Esophagus muscularis mucosa (tissue), 3 donors: ENCODE measurements around the gene PLCG2.

ENCODE experiments used
- POLR2A ChIP-seq: fragments of 450-650 bp; IDR thresholded peaks from one replicate; pipeline ENCODE4 v1.6.1; 2017; ENCODE audit warnings: antibody characterized with exemption, moderate library complexity, mild to moderate bottlenecking, low read depth
- POLR2AphosphoS5 ChIP-seq, 2 donors: sonication (generic); formaldehyde crosslinking; IDR thresholded peaks; one replicate each; pipeline ENCODE4 v1.6.1; 2017; ENCODE audit warnings: antibody characterized with exemption in 2 of 2
- TF ChIP-seq, protein P1 (sequence below), 3 experiments: fragments of 200-600 bp in 2 of 3; fragments of 450-650 bp in 1 of 3; sonication (generic) in 2 of 3; IDR thresholded peaks; one replicate each; pipeline ENCODE4 v1.5.1; 2017 to 2019; ENCODE audit warnings: antibody characterized with exemption in 3 of 3, mild to moderate bottlenecking in 2 of 3, moderate library complexity in 1 of 3

- TF ChIP-seq POLR2AphosphoS5 (IDR thresholded peaks at IDR 0.05) (no peak), POLR2A (no peak)
- TF ChIP-seq, protein P1, sequence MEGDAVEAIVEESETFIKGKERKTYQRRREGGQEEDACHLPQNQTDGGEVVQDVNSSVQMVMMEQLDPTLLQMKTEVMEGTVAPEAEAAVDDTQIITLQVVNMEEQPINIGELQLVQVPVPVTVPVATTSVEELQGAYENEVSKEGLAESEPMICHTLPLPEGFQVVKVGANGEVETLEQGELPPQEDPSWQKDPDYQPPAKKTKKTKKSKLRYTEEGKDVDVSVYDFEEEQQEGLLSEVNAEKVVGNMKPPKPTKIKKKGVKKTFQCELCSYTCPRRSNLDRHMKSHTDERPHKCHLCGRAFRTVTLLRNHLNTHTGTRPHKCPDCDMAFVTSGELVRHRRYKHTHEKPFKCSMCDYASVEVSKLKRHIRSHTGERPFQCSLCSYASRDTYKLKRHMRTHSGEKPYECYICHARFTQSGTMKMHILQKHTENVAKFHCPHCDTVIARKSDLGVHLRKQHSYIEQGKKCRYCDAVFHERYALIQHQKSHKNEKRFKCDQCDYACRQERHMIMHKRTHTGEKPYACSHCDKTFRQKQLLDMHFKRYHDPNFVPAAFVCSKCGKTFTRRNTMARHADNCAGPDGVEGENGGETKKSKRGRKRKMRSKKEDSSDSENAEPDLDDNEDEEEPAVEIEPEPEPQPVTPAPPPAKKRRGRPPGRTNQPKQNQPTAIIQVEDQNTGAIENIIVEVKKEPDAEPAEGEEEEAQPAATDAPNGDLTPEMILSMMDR (IDR thresholded peaks at IDR 0.05) = no peak
Observed at GRCh38 chr16:81817789-81818567, 38.9 kb downstream of the PLCG2 start.
